ENCODE data around the gene GSPT1.
"Not testable (repeated sequence)": the region's sequence is repeated elsewhere in the genome, so short reads cannot be mapped to it uniquely, and the experiment has no call there.

DNA sequence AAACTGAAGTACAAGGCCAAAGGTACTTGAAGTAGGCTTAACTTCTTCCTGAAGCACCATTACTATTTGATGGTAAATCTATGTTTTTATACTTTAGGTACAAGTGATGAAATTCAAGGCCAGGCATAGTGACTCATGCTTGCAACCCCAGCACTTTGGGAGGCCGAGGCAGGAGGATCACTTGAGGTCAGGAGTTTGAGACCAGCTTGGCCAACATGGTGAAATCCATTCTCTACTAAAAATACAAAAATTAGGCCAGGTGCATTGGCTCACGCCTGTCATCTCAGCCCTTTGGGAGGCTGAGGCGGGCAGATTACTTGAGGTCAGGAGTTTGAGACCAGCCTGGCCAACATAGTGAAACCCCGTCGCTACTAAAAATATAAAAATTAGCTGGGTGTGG, 92.1 kb downstream of the GSPT1 start:
- TF ChIP-seq, protein P1, sequence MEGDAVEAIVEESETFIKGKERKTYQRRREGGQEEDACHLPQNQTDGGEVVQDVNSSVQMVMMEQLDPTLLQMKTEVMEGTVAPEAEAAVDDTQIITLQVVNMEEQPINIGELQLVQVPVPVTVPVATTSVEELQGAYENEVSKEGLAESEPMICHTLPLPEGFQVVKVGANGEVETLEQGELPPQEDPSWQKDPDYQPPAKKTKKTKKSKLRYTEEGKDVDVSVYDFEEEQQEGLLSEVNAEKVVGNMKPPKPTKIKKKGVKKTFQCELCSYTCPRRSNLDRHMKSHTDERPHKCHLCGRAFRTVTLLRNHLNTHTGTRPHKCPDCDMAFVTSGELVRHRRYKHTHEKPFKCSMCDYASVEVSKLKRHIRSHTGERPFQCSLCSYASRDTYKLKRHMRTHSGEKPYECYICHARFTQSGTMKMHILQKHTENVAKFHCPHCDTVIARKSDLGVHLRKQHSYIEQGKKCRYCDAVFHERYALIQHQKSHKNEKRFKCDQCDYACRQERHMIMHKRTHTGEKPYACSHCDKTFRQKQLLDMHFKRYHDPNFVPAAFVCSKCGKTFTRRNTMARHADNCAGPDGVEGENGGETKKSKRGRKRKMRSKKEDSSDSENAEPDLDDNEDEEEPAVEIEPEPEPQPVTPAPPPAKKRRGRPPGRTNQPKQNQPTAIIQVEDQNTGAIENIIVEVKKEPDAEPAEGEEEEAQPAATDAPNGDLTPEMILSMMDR (IDR thresholded peaks at IDR 0.05) = not testable (repeated sequence)
- not testable (repeated sequence) for TF ChIP-seq POLR2A (IDR thresholded peaks at IDR 0.05)

Data from Peyer's patch (tissue), 4 donors.